Stimulated activated naive CD8-positive, alpha-beta T cell treated with anti-CD3 and anti-CD28 coated beads, Interleukin-15, Interleukin-2, amounts not matched to agents 100 U/mL and 50 U/mL, for 24 hours (primary cell): ENCODE results near the gene MISP.
A peak's percentile ranks its signal among the peaks of the same experiment; 100 is the strongest.

Experiments used
- ATAC-seq: fragments of 150-1000 bp; cut with Tn5 transposase; one replicate; pipeline ENCODE4 v1.10.0; 2021
- DNase-seq: peaks from one replicate; pipeline ENCODE4 v3.0.0; 2021

MISP gene

DNA sequence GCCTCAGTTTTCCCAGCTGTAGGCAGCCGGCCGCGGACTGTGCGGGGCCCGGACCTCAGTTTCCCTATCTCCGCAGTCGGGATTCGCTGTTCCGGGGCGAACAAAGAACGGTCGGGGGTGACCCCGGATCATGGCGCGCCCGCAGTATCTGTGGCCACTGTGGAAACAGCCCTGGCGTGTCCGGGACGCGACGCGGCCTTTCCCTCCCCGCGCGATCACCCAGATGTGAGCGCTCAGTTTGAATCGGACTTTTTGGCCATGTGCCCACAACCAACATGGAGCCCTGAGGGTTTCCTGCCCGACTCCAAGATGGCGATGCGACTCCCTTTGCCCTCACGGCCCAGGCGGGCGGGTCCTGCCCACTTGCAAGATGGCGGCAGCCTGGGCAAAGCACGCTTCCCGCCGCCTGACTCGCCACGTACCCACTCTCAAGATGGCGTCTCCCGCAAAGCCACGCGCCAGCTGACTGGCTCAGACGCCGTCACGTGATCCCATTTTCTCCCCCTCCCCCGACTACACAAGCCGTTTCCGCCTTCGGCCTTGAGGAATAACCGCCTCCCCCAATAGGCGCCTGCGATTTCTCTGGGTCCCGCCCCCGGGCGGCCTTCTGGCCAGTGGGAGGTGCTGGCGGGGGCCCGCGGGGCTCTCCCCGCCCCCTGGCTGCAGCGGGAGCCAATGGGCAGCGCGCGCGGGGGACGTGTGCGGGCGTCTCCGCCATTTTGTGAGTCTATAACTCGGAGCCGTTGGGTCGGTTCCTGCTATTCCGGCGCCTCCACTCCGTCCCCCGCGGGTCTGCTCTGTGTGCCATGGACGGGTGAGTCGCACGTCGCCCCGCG lies 46.0 kb downstream of the MISP start, which contains the start of gene PTBP1:
Gene PTBP1, plus strand, starts transcription at position 761 of the 836 bp plus-strand sequence. Its CDS starts 46 bp downstream, at position 807.
- ATAC-seq (peak; percentile 86), DNase-seq (peak; percentile 98)

DNA sequence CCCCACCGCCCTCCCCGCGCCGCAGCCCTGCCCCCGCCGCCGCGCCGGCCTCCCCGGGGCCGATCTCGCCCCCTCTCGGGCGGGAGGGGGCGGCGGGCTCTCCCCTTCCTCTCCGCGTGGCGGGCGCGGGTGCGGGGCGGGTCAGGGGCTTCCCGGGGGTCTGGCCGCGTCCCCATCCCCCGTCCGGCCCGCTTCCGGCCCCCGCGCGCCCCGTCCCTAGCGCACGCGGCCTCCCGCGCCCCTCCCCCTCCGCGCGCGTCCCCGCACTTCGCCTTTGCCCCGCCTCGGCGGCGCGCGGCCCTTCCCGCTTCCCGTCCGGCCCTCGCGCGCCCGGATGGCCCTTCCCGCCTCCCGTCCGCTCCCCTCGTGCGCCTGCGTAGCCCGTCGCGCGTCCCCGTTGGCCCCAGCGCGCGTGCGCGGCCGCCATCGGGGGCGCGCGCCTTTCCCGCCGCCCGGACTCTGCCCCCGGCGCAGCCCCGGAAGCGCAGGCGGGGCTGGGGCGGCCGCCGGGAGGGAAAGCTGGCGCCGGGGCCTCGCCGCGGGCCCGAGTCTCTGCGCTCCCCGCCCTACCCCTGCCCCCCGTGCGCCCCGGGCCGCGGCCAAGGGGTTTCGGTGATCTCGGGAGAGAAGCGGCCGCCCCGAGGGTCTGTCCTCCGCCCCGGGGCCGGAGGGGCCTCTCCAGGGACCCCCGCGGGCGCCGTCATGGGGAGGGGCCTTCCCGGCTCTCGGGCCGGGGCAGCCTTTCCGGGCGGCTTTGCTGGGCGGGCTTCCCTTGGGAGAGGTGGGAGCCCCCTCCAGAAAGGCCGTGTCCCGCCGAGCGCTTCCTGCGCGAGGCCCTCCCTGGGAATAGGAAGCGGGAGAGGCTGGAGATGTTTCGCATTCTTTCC lies 46.9 kb downstream of the MISP start:
- peak; percentile 95 for DNase-seq
- ATAC-seq: peak; percentile 40

DNA sequence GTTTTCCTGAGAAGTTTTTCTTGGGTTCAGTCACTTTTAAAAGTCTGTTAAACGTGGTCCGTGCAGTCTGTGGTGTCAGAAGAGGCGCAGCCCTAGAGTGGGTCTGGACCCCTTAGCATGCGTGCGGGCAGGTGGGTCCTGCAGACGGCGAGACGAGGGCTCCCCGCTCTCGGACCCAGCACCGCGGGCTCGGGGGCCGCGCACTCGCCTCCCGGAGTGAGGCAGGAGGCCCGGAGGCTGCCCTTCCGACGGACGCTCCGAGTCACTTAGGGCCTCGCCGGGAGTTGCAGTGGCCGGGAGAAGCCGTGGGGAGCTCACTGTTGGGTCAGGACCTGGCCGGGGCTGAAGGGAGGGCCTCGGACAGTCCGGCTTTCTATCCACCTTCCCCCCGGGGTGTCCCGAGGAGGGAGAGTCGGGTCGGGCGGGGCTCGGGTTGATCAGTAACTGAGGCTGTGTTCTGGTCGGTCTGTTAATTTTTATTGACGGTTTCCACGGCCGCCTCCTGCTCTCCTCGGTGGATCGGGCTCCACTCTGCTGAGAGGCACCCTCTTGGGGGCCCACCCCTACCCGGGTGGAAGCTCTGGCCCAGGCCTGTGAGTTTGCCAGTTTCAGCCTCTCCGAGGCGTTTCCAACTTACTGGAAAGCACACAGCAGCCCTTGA lies 47.6 kb downstream of the MISP start:
- ATAC-seq (no peak), DNase-seq (no peak)

DNA sequence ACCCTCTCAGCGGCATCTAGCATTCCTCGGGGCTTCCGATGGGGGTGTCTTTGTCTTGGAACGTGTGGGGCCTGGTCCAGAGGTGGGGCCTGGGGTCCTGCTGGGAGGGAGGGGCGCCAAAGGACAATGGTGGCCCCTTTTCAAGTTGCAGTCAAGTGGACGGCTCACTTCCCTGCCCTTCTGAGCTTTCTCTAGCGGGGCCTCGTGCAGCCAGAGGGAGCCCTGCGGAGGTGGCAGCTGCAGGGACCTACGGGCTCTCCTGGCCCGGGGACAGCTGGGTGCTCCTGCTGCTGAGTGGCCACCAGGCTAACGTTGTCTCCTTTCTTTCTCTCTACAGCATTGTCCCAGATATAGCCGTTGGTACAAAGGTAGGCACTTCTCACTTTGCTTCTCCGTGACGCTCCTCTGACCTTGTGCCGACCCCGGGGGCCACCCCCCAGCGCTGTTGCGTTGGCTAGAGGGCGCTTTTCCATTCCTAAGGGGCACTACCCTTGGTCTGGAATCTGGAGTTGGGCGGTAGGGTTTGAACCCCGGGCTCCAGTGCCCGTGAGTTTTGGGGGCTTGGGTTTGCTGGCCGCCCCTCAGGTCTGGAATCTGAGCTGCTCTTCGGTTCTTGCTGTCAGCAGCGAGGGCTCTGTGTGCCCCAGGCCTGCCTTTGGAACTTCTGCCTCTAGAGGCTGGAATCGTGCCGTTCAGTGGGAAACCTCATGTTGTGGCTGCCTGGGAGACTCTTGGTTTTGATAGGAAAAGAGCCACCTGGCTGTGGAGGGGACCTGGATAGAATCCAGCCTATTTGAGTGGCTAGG lies 48.4 kb downstream of the MISP start:
- DNase-seq (no peak), ATAC-seq (no peak)

DNA sequence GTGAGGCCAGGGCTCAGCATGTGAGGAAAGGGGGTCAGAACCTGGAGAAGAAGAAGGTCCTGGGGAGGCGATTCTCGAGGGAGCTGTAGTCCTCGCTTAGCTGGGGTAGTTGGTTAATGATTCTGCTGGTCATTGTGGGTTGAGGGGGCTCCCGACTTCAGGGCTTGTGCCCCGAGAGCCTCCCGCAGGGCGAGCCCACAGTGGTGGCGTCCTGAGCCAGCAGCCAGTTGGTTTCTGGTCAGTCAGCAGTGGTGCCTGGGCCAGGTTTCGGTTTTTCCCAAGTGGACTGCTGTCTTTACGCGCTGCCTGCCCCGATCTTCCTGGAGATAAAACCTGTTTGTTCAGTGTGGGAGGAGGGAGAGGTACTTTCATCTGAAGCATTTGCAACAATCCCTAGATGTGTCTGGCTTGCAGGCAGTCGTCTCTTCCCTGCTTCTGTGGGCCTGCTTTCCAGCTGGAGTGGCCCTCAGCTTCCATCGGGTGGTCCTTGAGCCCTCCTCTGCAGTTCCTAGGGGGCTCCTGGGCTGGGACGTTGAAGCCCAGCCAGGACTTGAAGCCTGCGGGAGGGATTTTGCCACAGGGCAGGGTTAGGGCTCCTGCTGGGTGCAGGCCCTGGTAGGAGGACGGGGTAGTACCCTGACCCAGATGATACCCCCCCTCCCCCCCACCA lies 49.6 kb downstream of the MISP start:
- DNase-seq (no peak), ATAC-seq (no peak)

DNA sequence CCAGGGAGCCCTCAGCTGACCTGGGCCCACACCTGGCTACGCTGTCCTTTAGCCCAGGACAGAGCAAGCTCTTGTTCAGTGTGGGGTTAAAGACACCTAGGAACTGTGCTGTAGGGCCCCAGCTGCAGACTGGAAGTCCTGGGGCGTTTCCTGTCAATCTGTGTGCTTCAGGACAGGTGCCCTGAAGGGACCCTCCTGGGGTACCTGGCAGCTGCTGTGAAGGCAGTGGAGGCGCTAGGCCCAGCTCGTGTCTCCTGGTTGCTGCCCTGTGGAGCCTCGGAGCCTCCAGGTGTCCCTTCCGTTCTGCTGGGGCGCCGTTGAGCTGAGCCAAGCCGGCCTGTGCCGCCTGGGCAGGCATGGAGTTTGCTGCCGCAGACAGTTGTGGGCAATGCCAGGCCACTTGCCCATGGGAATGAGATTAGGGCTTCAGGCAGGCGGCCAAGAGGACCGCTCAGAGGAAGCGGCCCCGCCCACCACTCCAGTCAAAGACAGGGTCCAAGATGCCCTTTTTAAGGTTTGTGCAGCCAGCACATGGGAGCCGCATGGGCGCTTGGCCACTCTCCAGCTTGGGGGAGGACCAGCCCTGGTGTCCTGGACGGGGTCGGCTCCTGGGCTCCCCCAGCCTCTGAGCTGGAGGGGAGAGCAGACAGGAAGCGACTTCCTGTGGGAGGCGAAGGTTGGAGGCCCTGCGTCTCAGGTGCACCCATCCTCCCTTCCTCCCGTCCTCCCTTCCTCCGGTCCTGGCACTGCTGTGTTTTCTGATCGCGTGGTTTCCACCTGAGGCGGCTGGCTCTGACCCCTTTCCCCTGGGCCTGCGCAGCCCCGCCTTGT lies 50.3 kb downstream of the MISP start:
- DNase-seq: no peak
- ATAC-seq: no peak

DNA sequence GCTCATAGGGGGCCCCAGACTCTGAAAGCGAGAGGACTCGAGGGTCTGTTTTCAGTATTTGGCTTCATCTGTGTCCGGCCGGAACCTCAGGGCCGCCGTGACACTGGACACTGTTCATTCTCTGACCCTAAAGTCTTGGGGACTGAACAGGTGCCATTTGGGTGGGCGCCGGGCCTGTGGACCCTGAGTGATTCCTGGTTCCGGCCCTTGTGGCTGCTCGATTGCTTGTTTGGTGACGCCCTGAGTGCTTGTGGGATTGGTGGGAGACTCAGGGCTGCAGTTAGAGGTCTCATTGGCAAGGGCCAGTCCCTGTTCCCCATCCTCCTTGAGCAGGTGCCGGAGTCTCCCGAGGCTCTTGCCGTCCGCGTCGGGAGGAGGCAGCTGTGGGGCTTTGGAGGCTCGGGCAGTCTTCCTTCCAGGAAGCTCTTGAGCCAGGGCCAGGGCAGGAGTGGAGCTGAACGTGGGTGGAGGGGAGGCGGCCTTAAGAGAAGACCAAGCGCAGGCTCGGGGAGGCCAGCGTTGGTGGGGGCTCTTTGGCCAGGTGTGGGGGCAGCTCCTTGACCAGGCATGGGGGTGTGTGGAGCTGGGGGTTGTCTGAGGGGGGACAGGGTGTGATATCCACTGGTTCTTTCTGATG lies 51.1 kb downstream of the MISP start:
- ATAC-seq (no peak), DNase-seq (no peak)

DNA sequence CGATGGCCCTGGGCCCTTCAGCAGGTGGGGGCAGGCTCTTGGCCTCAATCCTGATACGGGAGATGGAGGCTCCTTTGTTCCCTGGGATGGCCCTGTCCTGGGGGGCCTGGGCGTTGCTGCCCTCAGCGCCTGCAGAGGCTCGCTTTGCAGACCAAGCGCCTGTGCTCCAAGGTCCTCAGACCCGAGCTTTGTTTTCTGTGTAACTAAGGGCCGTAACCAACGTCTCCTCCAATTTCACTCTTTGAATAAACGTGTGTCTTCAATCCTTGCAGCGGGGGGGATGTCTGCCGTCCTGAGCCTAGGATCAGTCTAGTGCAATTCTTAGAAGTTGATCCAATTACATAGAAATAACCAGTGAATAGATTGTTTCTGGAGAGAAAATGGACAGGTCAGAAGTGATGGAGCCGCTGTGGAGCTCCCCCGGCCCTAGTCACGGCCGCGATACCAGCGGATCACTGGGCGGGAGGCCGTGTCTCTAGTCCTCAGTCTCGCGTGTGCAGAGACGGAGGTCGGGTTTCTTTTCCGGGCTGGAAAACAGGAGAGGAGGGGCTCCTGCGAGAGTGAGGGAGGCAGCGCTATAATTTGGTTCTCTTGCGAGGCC lies 51.7 kb downstream of the MISP start:
- no peak for DNase-seq
- ATAC-seq: no peak

DNA sequence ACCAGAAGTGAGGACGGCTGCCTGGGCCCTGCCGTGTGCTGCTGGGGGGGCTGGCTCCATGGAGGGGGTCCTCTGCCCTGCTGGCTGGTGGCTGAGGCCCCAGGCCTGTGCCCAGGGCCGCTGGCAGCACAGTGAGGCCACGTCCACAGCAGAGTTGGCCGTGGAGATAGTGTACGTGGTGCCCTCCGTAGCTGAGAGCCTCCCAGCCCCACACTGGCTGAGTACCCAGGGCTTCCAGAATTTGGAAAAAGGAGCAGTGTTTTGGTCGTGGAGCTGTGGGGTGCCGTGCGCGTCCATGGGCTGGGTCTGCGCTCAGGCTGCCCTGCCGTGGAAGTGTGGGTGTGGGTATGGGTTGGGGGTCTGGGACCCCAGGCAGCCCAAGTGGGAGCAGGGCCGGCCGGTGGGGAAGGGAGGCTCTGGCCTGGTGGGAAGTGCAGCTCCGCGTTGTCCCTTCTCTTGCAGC lies 52.2 kb downstream of the MISP start:
- ATAC-seq (no peak), DNase-seq (no peak)

DNA sequence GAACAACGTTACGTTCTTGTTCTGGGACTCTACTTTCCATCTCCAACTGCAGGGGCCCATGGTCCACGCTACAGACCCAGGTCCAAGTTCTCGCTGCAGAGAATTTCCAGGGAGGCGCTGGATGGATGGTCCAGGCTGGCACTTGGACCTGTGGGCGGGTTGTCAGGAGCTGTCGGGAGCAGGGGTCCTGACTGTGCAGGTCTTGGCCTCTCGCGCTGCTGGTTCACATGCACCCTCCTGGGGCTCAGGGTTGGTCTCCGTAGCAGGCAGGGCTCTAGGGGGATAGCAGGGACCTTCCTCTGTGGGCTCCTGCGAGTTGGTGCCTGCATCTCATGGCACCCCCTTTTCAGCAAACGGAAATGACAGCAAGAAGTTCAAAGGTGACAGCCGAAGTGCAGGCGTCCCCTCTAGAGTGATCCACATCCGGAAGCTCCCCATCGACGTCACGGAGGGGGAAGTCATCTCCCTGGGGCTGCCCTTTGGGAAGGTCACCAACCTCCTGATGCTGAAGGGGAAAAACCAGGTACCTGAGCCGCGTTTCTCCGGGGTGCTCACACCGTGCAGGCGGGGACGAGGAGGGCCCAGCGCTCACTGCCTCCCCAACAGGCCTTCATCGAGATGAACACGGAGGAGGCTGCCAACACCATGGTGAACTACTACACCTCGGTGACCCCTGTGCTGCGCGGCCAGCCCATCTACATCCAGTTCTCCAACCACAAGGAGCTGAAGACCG lies 52.9 kb downstream of the MISP start:
- ATAC-seq: no peak
- no peak for DNase-seq

DNA sequence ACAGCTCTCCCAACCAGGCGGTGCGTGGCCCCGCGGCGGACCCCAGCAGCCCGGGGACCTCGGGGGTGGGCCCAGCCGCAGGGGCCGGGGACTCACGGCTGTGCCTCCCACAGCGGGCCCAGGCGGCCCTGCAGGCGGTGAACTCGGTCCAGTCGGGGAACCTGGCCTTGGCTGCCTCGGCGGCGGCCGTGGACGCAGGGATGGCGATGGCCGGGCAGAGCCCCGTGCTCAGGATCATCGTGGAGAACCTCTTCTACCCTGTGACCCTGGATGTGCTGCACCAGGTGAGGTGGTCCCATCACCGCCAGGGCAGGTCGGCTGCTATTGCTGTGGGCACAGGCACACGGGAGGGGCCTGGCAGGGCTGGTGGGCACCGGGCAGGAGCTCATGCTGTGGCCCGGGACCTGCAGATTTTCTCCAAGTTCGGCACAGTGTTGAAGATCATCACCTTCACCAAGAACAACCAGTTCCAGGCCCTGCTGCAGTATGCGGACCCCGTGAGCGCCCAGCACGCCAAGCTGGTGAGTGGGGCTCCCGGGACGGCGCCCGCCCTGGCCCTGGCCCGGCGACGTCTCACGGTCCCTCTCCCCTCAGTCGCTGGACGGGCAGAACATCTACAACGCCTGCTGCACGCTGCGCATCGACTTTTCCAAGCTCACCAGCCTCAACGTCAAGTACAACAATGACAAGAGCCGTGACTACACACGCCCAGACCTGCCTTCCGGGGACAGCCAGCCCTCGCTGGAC lies 53.7 kb downstream of the MISP start:
- ATAC-seq: no peak
- no peak for DNase-seq

DNA sequence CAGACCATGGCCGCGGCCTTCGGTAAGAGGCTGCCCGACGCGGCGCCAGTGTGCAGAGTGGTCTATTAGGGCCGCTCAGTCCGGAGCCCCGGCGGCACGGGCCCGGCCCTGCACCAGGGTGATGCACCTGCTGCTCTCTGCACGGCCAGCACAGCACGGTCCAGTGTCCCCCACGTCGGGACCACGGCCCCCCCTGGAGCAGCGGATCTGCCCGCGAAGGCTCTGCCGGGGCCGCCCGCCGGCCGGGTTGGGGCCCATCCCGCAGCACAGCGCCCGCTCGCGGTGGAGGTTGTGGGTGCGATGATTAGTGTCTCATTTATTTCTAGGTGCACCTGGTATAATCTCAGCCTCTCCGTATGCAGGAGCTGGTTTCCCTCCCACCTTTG lies 54.2 kb downstream of the MISP start:
- ATAC-seq (no peak), DNase-seq (no peak)

DNA sequence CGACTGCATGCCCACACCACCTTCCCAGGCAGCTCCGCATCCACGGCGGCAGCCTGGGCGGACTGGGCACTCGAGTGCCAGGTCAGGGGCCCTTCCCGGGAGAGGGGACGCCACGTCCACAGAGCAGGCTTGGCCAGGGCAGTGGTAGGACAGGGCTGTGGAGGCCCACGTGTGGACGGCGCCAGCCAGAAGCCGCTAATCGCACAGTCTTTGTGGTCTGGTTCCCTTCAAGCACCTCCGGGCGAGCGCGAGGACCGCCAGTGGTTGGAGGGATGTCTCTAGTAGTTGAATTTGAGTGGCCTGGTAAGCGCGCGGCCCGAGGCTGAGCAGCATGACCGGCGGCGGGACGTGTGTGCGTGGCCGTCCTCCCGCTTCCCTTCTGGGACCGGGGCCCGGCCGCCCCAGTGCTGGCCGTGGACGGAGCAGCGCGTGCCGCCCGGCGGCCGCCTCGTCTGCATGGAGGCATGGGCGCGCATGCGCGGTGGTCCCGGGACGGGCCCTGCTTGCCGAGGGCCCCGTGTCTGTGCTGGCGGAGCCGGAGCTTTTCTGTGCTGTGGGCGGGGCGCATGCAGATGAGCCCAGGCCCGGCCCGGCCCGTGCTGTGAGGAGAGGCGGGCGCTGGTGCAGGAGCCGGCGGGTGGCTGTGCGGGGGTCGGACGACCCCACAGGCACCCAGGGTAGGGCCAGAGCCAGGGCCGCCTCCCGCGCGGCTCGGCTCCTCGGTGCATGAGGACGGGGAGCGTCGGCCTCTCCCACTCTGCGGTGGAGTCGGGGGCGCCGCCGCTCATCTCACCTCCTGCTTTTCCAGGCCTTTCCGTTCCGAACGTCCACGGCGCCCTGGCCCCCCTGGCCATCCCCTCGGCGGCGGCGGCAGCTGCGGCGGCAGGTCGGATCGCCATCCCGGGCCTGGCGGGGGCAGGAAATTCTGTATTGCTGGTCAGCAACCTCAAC lies 55.0 kb downstream of the MISP start:
- no peak for DNase-seq
- no peak for ATAC-seq

DNA sequence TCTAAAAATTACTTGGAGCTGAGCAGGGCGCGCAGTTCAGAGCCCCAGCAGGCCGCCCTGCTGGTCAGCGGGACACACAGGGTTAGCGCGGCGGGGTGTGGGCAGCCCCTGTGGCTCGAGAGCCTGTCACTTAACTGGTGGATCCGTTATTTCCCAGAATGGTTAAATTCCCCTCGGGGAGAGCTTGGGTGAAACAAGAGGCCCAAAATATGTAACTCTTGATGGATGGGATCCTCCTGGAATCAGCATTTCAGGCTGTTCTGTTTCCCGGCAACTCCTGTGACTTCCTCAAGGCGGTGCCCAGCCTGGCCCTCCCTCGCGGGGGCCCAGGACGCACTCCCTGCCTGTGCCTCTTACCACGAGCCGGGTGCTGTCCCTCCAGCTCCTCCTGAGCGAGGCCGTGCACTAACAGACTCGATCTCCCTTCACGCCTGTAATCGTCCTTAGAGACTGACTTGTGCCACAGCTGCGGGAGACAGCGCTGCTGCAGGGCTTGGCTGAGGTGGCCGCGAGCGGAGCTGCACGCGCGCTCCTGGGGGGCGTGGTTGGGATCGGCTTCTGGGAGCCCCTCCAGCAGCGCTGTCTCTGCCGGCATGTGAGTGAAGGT lies 56.0 kb downstream of the MISP start:
- ATAC-seq (no peak), DNase-seq (no peak)

DNA sequence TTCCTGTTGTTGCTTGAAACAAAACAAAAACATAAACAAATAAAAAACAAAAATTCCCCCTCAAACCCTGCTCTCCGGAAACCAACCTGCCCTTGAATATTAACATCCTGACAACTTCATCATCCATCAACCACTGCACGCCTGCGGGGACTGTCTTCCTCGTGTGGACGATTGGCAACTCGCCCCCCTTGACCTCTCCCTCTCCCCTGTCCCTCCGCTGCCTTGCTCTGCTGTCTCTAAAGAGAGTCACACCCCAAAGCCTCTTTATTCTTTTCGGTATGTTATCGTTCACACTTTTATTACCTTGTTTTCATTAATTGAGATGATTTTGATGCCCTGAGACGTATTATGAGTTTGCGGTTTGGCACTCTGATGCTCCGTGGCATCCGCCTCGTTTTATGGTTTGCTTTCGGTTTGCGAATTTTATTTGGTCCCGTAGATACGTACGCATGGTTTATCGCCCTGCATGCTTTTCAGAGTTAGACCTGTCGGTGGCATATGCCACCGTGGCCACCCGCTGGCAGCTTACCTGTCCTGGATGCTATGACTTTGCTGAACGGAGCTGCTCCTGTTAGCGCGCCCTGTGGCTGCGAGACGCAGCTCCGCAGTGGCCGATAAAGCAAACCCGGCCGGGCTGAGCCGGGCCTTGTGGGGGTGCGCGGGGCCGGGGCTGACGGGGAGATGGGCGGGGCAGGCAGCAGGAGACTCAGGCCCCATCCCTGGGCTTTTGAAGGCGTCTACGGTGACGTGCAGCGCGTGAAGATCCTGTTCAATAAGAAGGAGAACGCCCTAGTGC lies 56.9 kb downstream of the MISP start:
- no peak for DNase-seq
- ATAC-seq: no peak

DNA sequence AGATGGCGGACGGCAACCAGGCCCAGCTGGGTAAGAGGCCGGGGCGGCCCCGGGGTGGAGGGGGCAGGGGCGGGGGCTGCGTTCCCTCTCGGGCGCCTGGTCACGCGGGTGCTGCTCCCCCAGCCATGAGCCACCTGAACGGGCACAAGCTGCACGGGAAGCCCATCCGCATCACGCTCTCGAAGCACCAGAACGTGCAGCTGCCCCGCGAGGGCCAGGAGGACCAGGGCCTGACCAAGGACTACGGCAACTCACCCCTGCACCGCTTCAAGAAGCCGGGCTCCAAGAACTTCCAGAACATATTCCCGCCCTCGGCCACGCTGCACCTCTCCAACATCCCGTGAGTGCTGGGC lies 57.5 kb downstream of the MISP start:
- no peak for ATAC-seq
- DNase-seq: no peak
